Endothelial cell of umbilical vein (primary cell): ENCODE data around the gene SOCS7.

Experiments used
- GATA2 ChIP-seq: IDR thresholded peaks from 2 replicates; pipeline ENCODE4 v1.7.0; 2011; ENCODE audit warnings: low read depth, mild to moderate bottlenecking, moderate library complexity, mixed read lengths, low read length; ENCODE audit not compliant: insufficient read length, insufficient read depth
- JUN ChIP-seq: IDR thresholded peaks from 2 replicates; pipeline ENCODE4 v1.6.1; 2011; ENCODE audit warnings: borderline replicate concordance, low read depth; ENCODE audit not compliant: insufficient read length, insufficient read depth
- POLR2AphosphoS5 ChIP-seq: IDR thresholded peaks from 2 replicates; pipeline ENCODE4 v1.6.1; 2012; ENCODE audit warnings: low read depth, mild to moderate bottlenecking, control low read depth, low read length, moderate library complexity; ENCODE audit not compliant: insufficient read depth
- TF ChIP-seq, protein P1 (sequence below), 2 donors: IDR thresholded peaks; 1 replicate in 1 of 2; 2 replicates in 1 of 2; pipeline ENCODE4 v1.5.1; 2011; ENCODE audit warnings: low read length in 2 of 2, mild to moderate bottlenecking in 2 of 2, moderate library complexity in 2 of 2, control low read depth in 1 of 2, inconsistent platforms in 1 of 2, low read depth in 1 of 2; ENCODE audit not compliant: insufficient read depth in 1 of 2; ENCODE audit errors: extremely low read depth in 1 of 2

DNA sequence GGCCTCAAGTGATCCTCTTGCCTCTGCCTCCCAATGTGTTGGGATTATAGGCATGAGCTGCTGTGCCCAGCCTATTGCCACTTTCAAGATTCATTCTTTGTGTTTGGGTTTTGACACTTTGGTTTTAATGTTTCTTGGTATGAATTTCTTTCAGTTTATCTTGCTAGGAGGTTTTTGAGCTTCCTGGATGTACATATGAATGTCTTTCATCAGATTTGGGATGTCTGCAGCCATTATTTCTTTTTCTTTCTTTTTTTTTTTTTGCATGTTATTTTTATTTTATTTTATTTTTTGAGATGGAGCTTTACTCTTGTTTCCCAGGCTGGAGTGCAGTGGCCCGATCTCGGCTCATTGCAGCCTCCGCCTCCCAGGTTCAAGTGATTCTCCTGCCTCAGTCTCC lies 36.1 kb upstream of the SOCS7 start:
- TF ChIP-seq JUN: no peak
- TF ChIP-seq GATA2: no peak
- TF ChIP-seq, protein P1, sequence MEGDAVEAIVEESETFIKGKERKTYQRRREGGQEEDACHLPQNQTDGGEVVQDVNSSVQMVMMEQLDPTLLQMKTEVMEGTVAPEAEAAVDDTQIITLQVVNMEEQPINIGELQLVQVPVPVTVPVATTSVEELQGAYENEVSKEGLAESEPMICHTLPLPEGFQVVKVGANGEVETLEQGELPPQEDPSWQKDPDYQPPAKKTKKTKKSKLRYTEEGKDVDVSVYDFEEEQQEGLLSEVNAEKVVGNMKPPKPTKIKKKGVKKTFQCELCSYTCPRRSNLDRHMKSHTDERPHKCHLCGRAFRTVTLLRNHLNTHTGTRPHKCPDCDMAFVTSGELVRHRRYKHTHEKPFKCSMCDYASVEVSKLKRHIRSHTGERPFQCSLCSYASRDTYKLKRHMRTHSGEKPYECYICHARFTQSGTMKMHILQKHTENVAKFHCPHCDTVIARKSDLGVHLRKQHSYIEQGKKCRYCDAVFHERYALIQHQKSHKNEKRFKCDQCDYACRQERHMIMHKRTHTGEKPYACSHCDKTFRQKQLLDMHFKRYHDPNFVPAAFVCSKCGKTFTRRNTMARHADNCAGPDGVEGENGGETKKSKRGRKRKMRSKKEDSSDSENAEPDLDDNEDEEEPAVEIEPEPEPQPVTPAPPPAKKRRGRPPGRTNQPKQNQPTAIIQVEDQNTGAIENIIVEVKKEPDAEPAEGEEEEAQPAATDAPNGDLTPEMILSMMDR (IDR thresholded peaks at IDR 0.05; ENCODE audit: extremely low read depth in 1 of 2, insufficient read depth in 1 of 2, low read depth in 1 of 2, low read length in 2 of 2): no peak
- no peak for TF ChIP-seq POLR2AphosphoS5
